Caco-2 (cell line): ENCODE measurements around the gene ADAM17. TPM values are rescaled to one million over a fixed set of nuclear protein-coding genes. Genes with fewer than 3 reads are reported as not detected.
"Not testable (repeated sequence)": the region's sequence is repeated elsewhere in the genome, so short reads cannot be mapped to it uniquely, and the experiment has no call there.

Experiments used
- BruUV-seq: library from RNA; stranded (reverse); fragments of 400-500 nt; replicated peaks from 2 replicates; lab custom pipeline; 2021; lab: Mats Ljungman, UMichigan
- CTCF ChIA-PET: fragments of 300-600 bp; sonication (Branson Sonifier 250); formaldehyde crosslinking; loops from one replicate; lab custom pipeline; 2022; ENCODE audit warnings: antibody characterized with exemption; lab: Charles Lee
- POLR2A ChIA-PET: fragments of 300-600 bp; sonication (Branson Sonifier 250); formaldehyde crosslinking; loops from one replicate; lab custom pipeline; 2022; ENCODE audit warnings: antibody characterized with exemption; lab: Charles Lee
- DNase-seq, 2 experiments: peaks; one replicate each; pipeline versions ENCODE4 v3.0.0 to v3.0.0-alpha.2; 2020 to 2022
- H3K27me3 ChIP-seq: replicated peaks from 2 replicates; pipeline ENCODE4 v1.6.0; 2011; ENCODE audit warnings: low read length; ENCODE audit not compliant: control insufficient read depth, insufficient read depth
- H3K36me3 ChIP-seq: 2 replicates; pipeline ENCODE4 v1.5.1; 2011; ENCODE audit warnings: low read length; ENCODE audit not compliant: control insufficient read depth, insufficient read depth
- H3K4me1 ChIP-seq: fragments of 250-450 bp; sonication (Bioruptor Pico); 2 replicates; pipeline ENCODE4 v1.5.1; 2020; ENCODE audit warnings: mild to moderate bottlenecking
- H3K4me3 ChIP-seq: 2 replicates; pipeline ENCODE4 v1.5.1; 2011; ENCODE audit warnings: low read depth, mild to moderate bottlenecking, control low read depth, low read length
- H3K9me3 ChIP-seq: fragments of 250-450 bp; sonication (Bioruptor Pico); 2 replicates; pipeline ENCODE4 v1.5.1; 2020; ENCODE audit warnings: mild to moderate bottlenecking, moderate library complexity
- H3K27ac Mint-ChIP-seq: one replicate; pipeline ENCODE4 v1.8.0; 2022; ENCODE audit warnings: mixed read lengths; ENCODE audit not compliant: unreplicated experiment
- H3K27me3 Mint-ChIP-seq: one replicate; pipeline ENCODE4 v1.8.0; 2022; ENCODE audit warnings: mixed read lengths; ENCODE audit not compliant: insufficient read depth, unreplicated experiment
- H3K36me3 Mint-ChIP-seq: one replicate; pipeline ENCODE4 v1.8.0; 2022; ENCODE audit warnings: mild to moderate bottlenecking, mixed read lengths; ENCODE audit not compliant: insufficient read depth, unreplicated experiment
- H3K4me1 Mint-ChIP-seq: one replicate; pipeline ENCODE4 v1.8.0; 2022; ENCODE audit warnings: low read depth, mixed read lengths; ENCODE audit not compliant: unreplicated experiment
- H3K4me3 Mint-ChIP-seq: one replicate; pipeline ENCODE4 v1.8.0; 2022; ENCODE audit warnings: mild to moderate bottlenecking, moderate library complexity, mixed read lengths; ENCODE audit not compliant: unreplicated experiment
- H3K9me3 Mint-ChIP-seq: one replicate; pipeline ENCODE4 v1.8.0; 2022; ENCODE audit warnings: mixed read lengths; ENCODE audit not compliant: unreplicated experiment
- CTCF ChIP-seq, 2 experiments: fragments of 200-600 bp in 1 of 2; IDR thresholded peaks; 1 replicate in 1 of 2; 2 replicates in 1 of 2; pipeline versions ENCODE4 v1.5.1 to v1.8.0; 2011 to 2022; ENCODE audit warnings: antibody characterized with exemption in 1 of 2, control low read depth in 1 of 2, inconsistent platforms in 1 of 2, low read depth in 1 of 2, low read length in 1 of 2, mild to moderate bottlenecking in 1 of 2, moderate library complexity in 1 of 2; ENCODE audit not compliant: insufficient read depth in 1 of 2, severe bottlenecking in 1 of 2, unreplicated experiment in 1 of 2
- intact Hi-C: fragments of 100-400 bp; cut with micrococcal nuclease; formaldehyde crosslinking; loops from one replicate; pipeline ENCODE4 v1.10.0; 2022; ENCODE audit not compliant: unreplicated experiment
- total RNA-seq: library from RNA; stranded (reverse); gene quantifications from 2 replicates; pipeline ENCODE4 v1.2.3, GENCODE V29; 2022

ADAM17 gene
- total RNA-seq, 1 experiment from 2014 or later = 40.5 TPM

DNA sequence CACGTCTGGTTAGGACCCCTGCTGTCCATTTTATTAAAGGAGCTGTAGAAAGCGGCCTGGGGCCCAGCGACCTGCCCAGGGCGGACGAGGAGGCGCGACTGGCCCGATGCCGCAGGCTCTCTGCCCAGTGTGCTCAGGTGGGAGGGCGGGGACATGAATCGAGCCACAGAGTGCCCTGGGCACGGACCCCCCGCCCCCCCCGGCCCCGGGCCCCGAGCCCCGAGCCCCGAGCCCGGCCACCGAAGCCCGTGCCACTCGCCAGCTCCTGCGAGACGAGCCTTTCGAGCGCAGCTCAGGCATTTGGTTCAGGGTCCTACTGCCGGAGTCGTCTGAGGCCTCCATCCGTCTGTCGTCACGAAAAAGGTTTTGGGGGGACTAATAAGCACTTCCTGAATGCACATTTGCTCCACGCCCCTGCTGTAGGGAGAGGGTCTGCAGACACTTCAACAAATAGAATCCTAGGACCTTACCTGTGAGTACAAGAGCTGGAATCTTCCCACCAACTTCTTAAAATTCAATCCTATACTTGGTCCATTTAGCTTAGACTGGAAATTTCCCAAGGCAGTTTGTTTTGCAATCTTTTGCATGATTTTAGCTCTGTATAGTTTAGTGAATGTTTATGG lies 602 bp upstream of the ADAM17 start:
- DNase-seq = no peak
- intact Hi-C loops = loop anchor here (5.0 kb wide), 1 partner anchor 134 kb away; the partner anchor contains the start of genes CPSF3 and ITGB1BP1
- no TSS peak for BruUV-seq
- Mint-ChIP-seq H3K36me3 (peaks cover 34% of the 10 kb centered on the region), H3K27me3 (no peaks in the 10 kb centered on the region), H3K9me3 (no peaks in the 10 kb centered on the region), H3K4me1 (peaks cover 30% of the 10 kb centered on the region), H3K4me3 (peak overlapping the region; percentile 91), H3K27ac (peak overlapping the region; percentile 90)
- TF ChIP-seq CTCF (IDR thresholded peaks at IDR 0.05; ENCODE audit: insufficient read depth in 1 of 2, low read depth in 1 of 2, low read length in 1 of 2, severe bottlenecking in 1 of 2, unreplicated experiment in 1 of 2) = no peak
- Histone ChIP-seq H3K36me3 (no peaks in the 10 kb centered on the region), H3K27me3 (no peaks in the 10 kb centered on the region), H3K9me3 (no peaks in the 10 kb centered on the region), H3K4me1 (peaks cover 27% of the 10 kb centered on the region; the same call in 1 of the 2 replicates), H3K4me3 (peak overlapping the region; percentile 69)
- ChIA-PET POLR2A (interaction anchor here (0.5 to 2.2 kb wide), 8 partner anchors 18 to 488 kb away, joined by 3 to 52 read pairs (median 6); partner anchors contain the start of genes KLF11, TAF1B and YWHAQ), CTCF (interaction anchor here (0.6 to 2.0 kb wide), 14 partner anchors 10 to 853 kb away, joined by 3 to 9 read pairs (median 4); partner anchors contain the start of genes IAH1, TAF1B and YWHAQ)

DNA sequence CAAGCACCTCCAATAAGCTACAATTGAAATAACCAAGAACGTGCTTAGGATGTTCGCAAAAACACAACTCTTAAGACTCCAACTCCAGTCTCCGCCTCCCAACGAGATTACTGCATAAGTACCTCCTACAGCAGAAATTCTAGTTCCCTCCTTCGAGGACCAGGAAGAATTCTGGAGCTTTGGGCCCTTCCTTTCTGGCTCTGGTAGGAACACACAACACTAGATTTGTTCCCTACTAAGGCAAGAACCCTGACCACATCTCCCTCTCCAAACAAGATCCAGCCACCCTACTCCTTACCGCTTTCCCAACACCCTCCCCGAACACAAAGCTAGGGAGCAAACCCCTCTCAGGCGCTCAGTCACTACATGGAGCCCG lies 721 bp downstream of the ADAM17 start:
- Histone ChIP-seq H3K4me3 (peak overlapping the region; percentile 92), H3K36me3 (no peaks in the 10 kb centered on the region), H3K9me3 (no peaks in the 10 kb centered on the region), H3K27me3 (no peaks in the 10 kb centered on the region), H3K4me1 (peaks cover 27% of the 10 kb centered on the region; the same call in 1 of the 2 replicates)
- H3K4me3 Mint-ChIP-seq = peak overlapping the region; percentile 91
- peaks cover 34% of the 10 kb centered on the region for H3K36me3 Mint-ChIP-seq
- peak; percentile 46 to 52 for DNase-seq
- CTCF ChIA-PET = interaction anchor here (0.6 to 2.0 kb wide), 6 partner anchors 53 to 502 kb away, joined by 3 to 9 read pairs (median 5); partner anchors contain the start of genes IAH1 and TAF1B
- H3K27me3 Mint-ChIP-seq = no peaks in the 10 kb centered on the region
- peaks cover 30% of the 10 kb centered on the region for H3K4me1 Mint-ChIP-seq
- POLR2A ChIA-PET = interaction anchor here (2.1 to 2.2 kb wide), 2 partner anchors 76 to 288 kb away, joined by 13 to 52 read pairs; partner anchors contain the start of genes TAF1B and YWHAQ
- no peaks in the 10 kb centered on the region for H3K9me3 Mint-ChIP-seq
- no peak for TF ChIP-seq CTCF (IDR thresholded peaks at IDR 0.05; ENCODE audit: insufficient read depth in 1 of 2, low read depth in 1 of 2, low read length in 1 of 2, severe bottlenecking in 1 of 2, unreplicated experiment in 1 of 2)
- H3K27ac Mint-ChIP-seq = peak overlapping the region; percentile 90
- intact Hi-C loops = loop anchor here (1.0 to 5.0 kb wide), 3 partner anchors 76 to 141 kb away; partner anchors contain the start of genes CPSF3, ITGB1BP1 and YWHAQ
- BruUV-seq = TSS peak; percentile 52

DNA sequence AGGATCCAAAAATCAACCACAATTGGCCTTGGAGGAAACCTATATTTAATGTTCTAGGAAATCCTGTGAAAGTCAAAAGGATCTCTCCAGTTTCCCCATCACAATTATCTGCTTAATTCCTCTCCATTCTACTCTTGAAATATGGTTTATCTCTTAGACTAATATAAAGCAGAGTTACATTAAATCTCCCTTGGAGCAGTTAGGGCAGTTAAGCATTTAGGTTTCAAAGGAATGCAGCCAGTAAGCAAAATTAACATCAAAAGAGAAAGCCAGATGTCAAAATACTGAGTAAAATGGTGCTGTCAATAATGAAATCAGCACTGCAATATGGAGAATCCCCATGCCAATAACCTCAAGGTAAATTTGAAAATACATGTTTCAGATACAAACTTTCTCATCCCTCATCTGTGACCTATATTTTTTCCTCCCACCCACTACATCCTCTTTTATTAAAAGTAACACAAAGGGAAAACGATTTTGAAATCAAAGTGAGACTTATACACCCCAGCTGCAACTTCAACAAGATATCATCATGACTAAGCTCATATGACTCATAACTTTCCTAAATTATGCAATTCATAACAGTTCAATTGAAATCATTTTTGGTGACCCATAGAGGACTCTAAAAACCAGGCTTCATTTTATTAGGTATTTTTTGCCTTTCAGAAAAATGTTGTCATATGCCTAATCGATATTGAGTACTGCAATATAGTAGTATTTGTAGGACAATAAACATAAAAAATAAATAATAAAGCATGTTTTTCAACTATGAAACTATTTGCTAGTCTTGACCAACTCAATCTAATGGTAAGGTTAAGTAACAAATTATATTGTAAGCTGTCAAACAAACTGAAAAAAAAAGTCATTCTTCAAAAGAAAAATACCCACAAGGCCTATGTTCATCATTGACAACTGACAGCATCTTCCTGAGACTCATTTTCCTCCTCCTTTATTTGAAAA lies 3.1 kb downstream of the ADAM17 start:
- ChIA-PET POLR2A (no interaction called here), CTCF (no interaction called here)
- Mint-ChIP-seq H3K27ac (peak overlapping the region; percentile 61), H3K4me1 (peaks cover 25% of the 10 kb centered on the region), H3K36me3 (peaks cover 25% of the 10 kb centered on the region), H3K4me3 (no peak overlapping the region), H3K9me3 (no peaks in the 10 kb centered on the region), H3K27me3 (no peaks in the 10 kb centered on the region)
- Histone ChIP-seq H3K27me3 (no peaks in the 10 kb centered on the region), H3K4me3 (no peak overlapping the region), H3K36me3 (no peaks in the 10 kb centered on the region), H3K4me1 (peaks cover 16% of the 10 kb centered on the region; the same call in 1 of the 2 replicates), H3K9me3 (no peaks in the 10 kb centered on the region)
- intact Hi-C loops = no loop called here
- no TSS peak for BruUV-seq
- TF ChIP-seq CTCF (IDR thresholded peaks at IDR 0.05; ENCODE audit: insufficient read depth in 1 of 2, low read depth in 1 of 2, low read length in 1 of 2, severe bottlenecking in 1 of 2, unreplicated experiment in 1 of 2) = no peak
- no peak for DNase-seq

DNA sequence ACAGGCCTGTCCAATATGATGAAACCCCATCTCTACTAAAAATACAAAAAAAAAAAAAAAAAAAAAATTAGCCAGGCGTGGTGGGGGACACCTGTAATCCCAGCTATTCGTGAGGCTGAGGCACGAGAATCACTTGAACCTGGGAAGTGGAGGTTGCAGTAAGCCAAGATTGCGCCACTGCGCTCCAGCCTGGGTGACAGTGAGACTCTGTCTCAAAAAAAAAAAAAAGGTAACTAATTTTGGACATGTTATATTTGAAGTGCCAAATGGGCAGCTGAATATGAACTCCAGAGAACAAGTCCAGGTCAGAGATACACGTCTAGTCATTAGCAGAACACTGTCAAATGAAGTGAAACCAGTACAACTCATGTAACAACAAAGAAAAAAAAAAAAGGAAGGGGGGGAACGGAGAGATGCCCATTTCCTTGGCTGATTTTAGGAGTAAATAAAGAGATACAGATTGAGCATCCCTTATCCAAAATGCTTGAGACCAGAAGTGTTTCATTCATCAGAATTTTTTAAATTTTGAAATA lies 4.7 kb downstream of the ADAM17 start:
- H3K36me3 ChIP-seq, H3K27ac Mint-ChIP-seq, H3K4me3 ChIP-seq, H3K9me3 ChIP-seq, DNase-seq, H3K27me3 ChIP-seq, H3K27me3 Mint-ChIP-seq, intact Hi-C loops, POLR2A ChIA-PET, H3K9me3 Mint-ChIP-seq, BruUV-seq, CTCF ChIA-PET, H3K4me3 Mint-ChIP-seq: not testable (repeated sequence)
- H3K4me1 ChIP-seq = peaks cover 16% of the 10 kb centered on the region; the same call in 1 of the 2 replicates
- Mint-ChIP-seq H3K36me3 (peaks cover 21% of the 10 kb centered on the region), H3K4me1 (peaks cover 33% of the 10 kb centered on the region)
